ENCODE measurements around the gene METAP1D. TPM values are rescaled to one million over a fixed set of nuclear protein-coding genes. Genes with fewer than 3 reads are reported as not detected.

METAP1D gene
- total RNA-seq, 1 experiment from 2014 or later: 12.7 TPM

DNA sequence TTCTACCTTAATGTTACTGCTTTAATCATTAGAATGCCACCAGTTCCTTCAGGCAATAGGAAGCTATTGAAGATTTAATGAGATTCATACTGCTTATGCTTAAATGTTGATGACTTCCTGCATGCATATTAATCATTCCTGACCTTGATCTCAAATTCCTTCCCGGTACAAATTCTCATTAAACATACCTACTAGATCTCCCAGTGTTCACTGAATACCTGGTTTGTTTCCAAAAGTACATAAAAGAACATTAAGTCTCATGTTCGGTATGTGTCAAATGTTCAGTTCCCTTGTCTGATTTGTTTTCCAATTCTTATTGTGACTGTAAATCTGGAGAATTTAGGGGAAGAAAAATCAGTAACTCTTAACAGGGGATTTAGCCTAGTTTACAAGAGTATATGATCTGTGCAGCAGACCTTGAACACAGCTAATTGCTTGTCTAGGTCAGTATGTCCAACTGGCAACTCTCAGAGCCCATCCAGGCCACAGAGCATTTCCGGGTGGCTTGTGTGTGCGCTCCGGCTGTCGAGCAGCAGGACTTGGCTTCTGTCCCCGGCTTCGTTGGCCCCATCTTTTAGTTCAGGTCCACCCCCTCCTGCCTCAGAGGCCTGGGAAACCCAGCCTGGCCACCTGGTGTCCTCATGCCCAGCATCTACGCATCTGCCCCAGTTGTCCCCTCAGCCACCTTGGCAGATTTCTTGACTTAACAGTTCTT, 13.1 kb downstream of the METAP1D start:
- no TSS peak for BruUV-seq (replicated peaks)
- no peak for TF ChIP-seq EZH2 (IDR thresholded peaks at IDR 0.05; ENCODE audit: borderline replicate concordance, low read depth, low read length, poor library complexity, severe bottlenecking)
- TF ChIP-seq, protein P1, sequence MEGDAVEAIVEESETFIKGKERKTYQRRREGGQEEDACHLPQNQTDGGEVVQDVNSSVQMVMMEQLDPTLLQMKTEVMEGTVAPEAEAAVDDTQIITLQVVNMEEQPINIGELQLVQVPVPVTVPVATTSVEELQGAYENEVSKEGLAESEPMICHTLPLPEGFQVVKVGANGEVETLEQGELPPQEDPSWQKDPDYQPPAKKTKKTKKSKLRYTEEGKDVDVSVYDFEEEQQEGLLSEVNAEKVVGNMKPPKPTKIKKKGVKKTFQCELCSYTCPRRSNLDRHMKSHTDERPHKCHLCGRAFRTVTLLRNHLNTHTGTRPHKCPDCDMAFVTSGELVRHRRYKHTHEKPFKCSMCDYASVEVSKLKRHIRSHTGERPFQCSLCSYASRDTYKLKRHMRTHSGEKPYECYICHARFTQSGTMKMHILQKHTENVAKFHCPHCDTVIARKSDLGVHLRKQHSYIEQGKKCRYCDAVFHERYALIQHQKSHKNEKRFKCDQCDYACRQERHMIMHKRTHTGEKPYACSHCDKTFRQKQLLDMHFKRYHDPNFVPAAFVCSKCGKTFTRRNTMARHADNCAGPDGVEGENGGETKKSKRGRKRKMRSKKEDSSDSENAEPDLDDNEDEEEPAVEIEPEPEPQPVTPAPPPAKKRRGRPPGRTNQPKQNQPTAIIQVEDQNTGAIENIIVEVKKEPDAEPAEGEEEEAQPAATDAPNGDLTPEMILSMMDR (conservative IDR thresholded peaks at IDR 0.05; ENCODE audit: low read depth, low read length): no peak
- CTCF ChIA-PET: no interaction called here
- no peaks in the 10 kb centered on the region for H3K36me3 ChIP-seq (ENCODE audit: insufficient read depth, low read length, poor library complexity, severe bottlenecking)
- H3K4me3 ChIP-seq (ENCODE audit: low read depth, low read length, poor library complexity, severe bottlenecking): peak overlapping the region; percentile 13
- H3K27ac ChIP-seq (ENCODE audit: low read depth, low read length, poor library complexity, severe bottlenecking): peak overlapping the region; percentile 63
- no peaks in the 10 kb centered on the region for H3K9me3 ChIP-seq (ENCODE audit: low read depth, low read length, poor library complexity, severe bottlenecking)
- H3K27me3 ChIP-seq (replicated peaks; ENCODE audit: insufficient read depth, low read depth, low read length, poor library complexity): no peaks in the 10 kb centered on the region
- intact Hi-C loops (cut with micrococcal nuclease; ENCODE audit: unreplicated experiment): no loop called here
- POLR2A ChIA-PET (ENCODE audit: low non-redundant PET): no interaction called here
- peak; percentile 55 for DNase-seq (ENCODE audit: low spot score)
- peaks cover 21% of the 10 kb centered on the region for H3K4me1 ChIP-seq (ENCODE audit: insufficient read depth, low read length, poor library complexity, severe bottlenecking)

DNA sequence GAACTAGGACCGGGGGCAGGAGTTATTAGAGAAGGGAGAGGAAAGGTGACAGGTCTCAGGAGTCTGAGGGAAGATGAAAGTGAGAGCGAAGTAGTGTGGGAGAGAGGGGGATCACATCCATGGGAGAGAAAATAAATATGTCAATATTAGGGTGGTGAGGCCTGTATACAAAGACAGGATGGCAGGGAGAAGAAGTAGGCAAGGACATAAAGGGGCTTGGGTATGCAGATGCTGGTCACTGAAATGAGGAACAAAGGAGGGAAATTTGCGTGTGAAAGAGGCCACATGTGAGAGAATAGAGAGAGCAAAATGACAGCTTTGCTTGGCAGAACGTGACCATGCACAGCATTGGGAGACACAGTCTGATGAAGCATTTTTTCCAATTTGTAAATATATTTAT, 13.6 kb downstream of the METAP1D start:
- BruUV-seq (replicated peaks): no TSS peak
- H3K4me3 ChIP-seq (ENCODE audit: low read depth, low read length, poor library complexity, severe bottlenecking): no peak overlapping the region
- H3K36me3 ChIP-seq (ENCODE audit: insufficient read depth, low read length, poor library complexity, severe bottlenecking): no peaks in the 10 kb centered on the region
- POLR2A ChIA-PET (ENCODE audit: low non-redundant PET): no interaction called here
- CTCF ChIA-PET: no interaction called here
- H3K27ac ChIP-seq (ENCODE audit: low read depth, low read length, poor library complexity, severe bottlenecking): peak overlapping the region; percentile 63
- H3K9me3 ChIP-seq (ENCODE audit: low read depth, low read length, poor library complexity, severe bottlenecking): no peaks in the 10 kb centered on the region
- no peak for DNase-seq (ENCODE audit: low spot score)
- no peak for TF ChIP-seq EZH2 (IDR thresholded peaks at IDR 0.05; ENCODE audit: borderline replicate concordance, low read depth, low read length, poor library complexity, severe bottlenecking)
- TF ChIP-seq, protein P1 (conservative IDR thresholded peaks at IDR 0.05; ENCODE audit: low read depth, low read length): no peak
- H3K4me1 ChIP-seq (ENCODE audit: insufficient read depth, low read length, poor library complexity, severe bottlenecking): peaks cover 21% of the 10 kb centered on the region
- intact Hi-C loops (cut with micrococcal nuclease; ENCODE audit: unreplicated experiment): no loop called here
- H3K27me3 ChIP-seq (replicated peaks; ENCODE audit: insufficient read depth, low read depth, low read length, poor library complexity): no peaks in the 10 kb centered on the region

- POLR2A ChIA-PET (ENCODE audit: low non-redundant PET): no interaction called here
- no peak overlapping the region for H3K4me3 ChIP-seq (ENCODE audit: low read depth, low read length, poor library complexity, severe bottlenecking)
- CTCF ChIA-PET: no interaction called here
- H3K27me3 ChIP-seq (replicated peaks; ENCODE audit: insufficient read depth, low read depth, low read length, poor library complexity): no peaks in the 10 kb centered on the region
- TF ChIP-seq, protein P1 (conservative IDR thresholded peaks at IDR 0.05; ENCODE audit: low read depth, low read length): no peak
- TF ChIP-seq EZH2 (IDR thresholded peaks at IDR 0.05; ENCODE audit: borderline replicate concordance, low read depth, low read length, poor library complexity, severe bottlenecking): no peak
- DNase-seq (ENCODE audit: low spot score): no peak
- peaks cover 25% of the 10 kb centered on the region for H3K4me1 ChIP-seq (ENCODE audit: insufficient read depth, low read length, poor library complexity, severe bottlenecking)
- BruUV-seq (replicated peaks): no TSS peak
- H3K9me3 ChIP-seq (ENCODE audit: low read depth, low read length, poor library complexity, severe bottlenecking): no peaks in the 10 kb centered on the region
- H3K36me3 ChIP-seq (ENCODE audit: insufficient read depth, low read length, poor library complexity, severe bottlenecking): no peaks in the 10 kb centered on the region
- peak overlapping the region; percentile 66 for H3K27ac ChIP-seq (ENCODE audit: low read depth, low read length, poor library complexity, severe bottlenecking)
- intact Hi-C loops (cut with micrococcal nuclease; ENCODE audit: unreplicated experiment): no loop called here
These were observed 21.6 kb downstream of the METAP1D start for GRCh38 chr2:172021074-172021931.
